ENCODE data around the gene HLA-DMB. TPM values are rescaled to one million over a fixed set of nuclear protein-coding genes. Genes with fewer than 3 reads are reported as not detected.
A peak's percentile ranks its signal among the peaks of the same experiment; 100 is the strongest.

The HLA-DMB gene
- total RNA-seq, 1 experiment from 2014 or later: 0.34 TPM

- H3K9me3 ChIP-seq (ENCODE audit: low read depth, low read length, poor library complexity, severe bottlenecking): no peaks in the 10 kb centered on the region
- peaks cover 8% of the 10 kb centered on the region for H3K4me1 ChIP-seq (ENCODE audit: insufficient read depth, low read length, poor library complexity, severe bottlenecking)
- H3K27ac ChIP-seq (ENCODE audit: low read depth, low read length, poor library complexity, severe bottlenecking): peak overlapping the region; percentile 86
- DNase-seq (ENCODE audit: low spot score): no peak
- peak overlapping the region; percentile 87 for H3K4me3 ChIP-seq (ENCODE audit: low read depth, low read length, poor library complexity, severe bottlenecking)
- no peak for TF ChIP-seq EZH2 (IDR thresholded peaks at IDR 0.05; ENCODE audit: borderline replicate concordance, low read depth, low read length, poor library complexity, severe bottlenecking)
- TF ChIP-seq CTCF (conservative IDR thresholded peaks at IDR 0.05; ENCODE audit: low read depth, low read length): no peak
- no peaks in the 10 kb centered on the region for H3K27me3 ChIP-seq (replicated peaks; ENCODE audit: insufficient read depth, low read depth, low read length, poor library complexity)
- no peaks in the 10 kb centered on the region for H3K36me3 ChIP-seq (ENCODE audit: insufficient read depth, low read length, poor library complexity, severe bottlenecking)
- POLR2A ChIA-PET (ENCODE audit: low non-redundant PET): interaction anchor here (0.6 to 0.7 kb wide), 2 partner anchors 76 to 77 kb away, joined by 3 to 8 read pairs; no protein-coding TSS in a partner anchor
- BruUV-seq (replicated peaks): no TSS peak
- intact Hi-C loops (cut with micrococcal nuclease; ENCODE audit: unreplicated experiment): loop anchor here (10.0 kb wide), 1 partner anchor 250 kb away; no protein-coding TSS in a partner anchor
- CTCF ChIA-PET: interaction anchor here (2.1 kb wide), 1 partner anchor 90 kb away, joined by 12 read pairs; no protein-coding TSS in a partner anchor
Observed at GRCh38 chr6:32895006-32895345, 45.9 kb downstream of the HLA-DMB start.

- Histone ChIP-seq H3K27ac (ENCODE audit: low read depth, low read length, poor library complexity, severe bottlenecking) (peak overlapping the region; percentile 86), H3K9me3 (ENCODE audit: low read depth, low read length, poor library complexity, severe bottlenecking) (no peaks in the 10 kb centered on the region), H3K4me3 (ENCODE audit: low read depth, low read length, poor library complexity, severe bottlenecking) (peak overlapping the region; percentile 87), H3K27me3 (replicated peaks; ENCODE audit: insufficient read depth, low read depth, low read length, poor library complexity) (no peaks in the 10 kb centered on the region), H3K4me1 (ENCODE audit: insufficient read depth, low read length, poor library complexity, severe bottlenecking) (peaks cover 8% of the 10 kb centered on the region), H3K36me3 (ENCODE audit: insufficient read depth, low read length, poor library complexity, severe bottlenecking) (no peaks in the 10 kb centered on the region)
- TF ChIP-seq CTCF (conservative IDR thresholded peaks at IDR 0.05; ENCODE audit: low read depth, low read length): 0 out of 2 replicates have a peak, but pooled peaks have one; percentile 12
- no peak for TF ChIP-seq EZH2 (IDR thresholded peaks at IDR 0.05; ENCODE audit: borderline replicate concordance, low read depth, low read length, poor library complexity, severe bottlenecking)
- intact Hi-C loops (cut with micrococcal nuclease; ENCODE audit: unreplicated experiment): loop anchor here (10.0 kb wide), 1 partner anchor 250 kb away; no protein-coding TSS in a partner anchor
- BruUV-seq (replicated peaks): no TSS peak
- ChIA-PET POLR2A (ENCODE audit: low non-redundant PET) (interaction anchor here (0.6 to 1.2 kb wide), 3 partner anchors 76 to 78 kb away, joined by 3 to 8 read pairs (median 4); no protein-coding TSS in a partner anchor), CTCF (interaction anchor here (0.5 to 2.1 kb wide), 5 partner anchors 11 to 90 kb away, joined by 3 to 12 read pairs (median 4); no protein-coding TSS in a partner anchor)
- peak; percentile 96 for DNase-seq (ENCODE audit: low spot score)
Observed at GRCh38 chr6:32894085-32895005, 46.5 kb downstream of the HLA-DMB start.

- ChIA-PET POLR2A (ENCODE audit: low non-redundant PET) (no interaction called here), CTCF (no interaction called here)
- no peaks in the 10 kb centered on the region for H3K9me3 ChIP-seq (ENCODE audit: low read depth, low read length, poor library complexity, severe bottlenecking)
- H3K27ac ChIP-seq (ENCODE audit: low read depth, low read length, poor library complexity, severe bottlenecking): no peak overlapping the region
- BruUV-seq (replicated peaks): no TSS peak
- DNase-seq (ENCODE audit: low spot score): no peak
- no peak overlapping the region for H3K4me3 ChIP-seq (ENCODE audit: low read depth, low read length, poor library complexity, severe bottlenecking)
- H3K4me1 ChIP-seq (ENCODE audit: insufficient read depth, low read length, poor library complexity, severe bottlenecking): peaks cover 8% of the 10 kb centered on the region
- no peaks in the 10 kb centered on the region for H3K27me3 ChIP-seq (replicated peaks; ENCODE audit: insufficient read depth, low read depth, low read length, poor library complexity)
- intact Hi-C loops (cut with micrococcal nuclease; ENCODE audit: unreplicated experiment): loop anchor here (10.0 kb wide), 1 partner anchor 254 kb away; no protein-coding TSS in a partner anchor
- no peaks in the 10 kb centered on the region for H3K36me3 ChIP-seq (ENCODE audit: insufficient read depth, low read length, poor library complexity, severe bottlenecking)
- TF ChIP-seq EZH2 (IDR thresholded peaks at IDR 0.05; ENCODE audit: borderline replicate concordance, low read depth, low read length, poor library complexity, severe bottlenecking) (no peak), CTCF (conservative IDR thresholded peaks at IDR 0.05; ENCODE audit: low read depth, low read length) (no peak)
Observed at GRCh38 chr6:32890831-32891230, 50.0 kb downstream of the HLA-DMB start.
